ENCODE results near the gene RHBDL1. TPM values are rescaled to one million over a fixed set of nuclear protein-coding genes. Genes with fewer than 3 reads are reported as not detected.

Gene RHBDL1
- total and polyA plus RNA-seq, 9 of the 15 experiments (the other 6 are each of a cell fraction or from before 2014, with no cell fraction given), result 0.03 to 5.6 (median 1.3) TPM; not detected in 1

DNA sequence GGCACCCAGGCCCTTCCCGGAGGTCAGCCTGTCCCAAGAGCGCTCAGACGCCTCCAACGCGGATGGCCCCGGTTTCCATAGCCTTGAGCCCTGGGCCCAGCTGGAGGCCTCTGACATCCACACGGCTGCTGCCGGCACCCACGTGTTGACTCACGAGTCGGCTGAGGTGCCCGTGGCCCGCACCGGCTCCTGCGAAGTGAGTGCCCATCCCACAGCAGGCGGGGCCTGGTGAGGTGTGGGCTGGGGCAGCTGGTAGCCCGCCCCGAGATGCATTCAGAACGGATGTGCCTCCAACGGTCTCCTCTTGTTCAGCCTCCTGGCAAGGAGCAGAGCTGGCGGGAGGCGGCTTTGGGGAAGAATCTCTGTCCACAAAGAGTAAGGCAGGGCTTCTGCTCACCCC is 23.6 kb upstream of the RHBDL1 start:
- FAIRE-seq, result no peak
- Histone ChIP-seq H3K4me2 (ENCODE audit: insufficient read depth, low read length) (no peak overlapping the region), H3K36me3 (ENCODE audit: control insufficient read depth, insufficient read depth, low read length) (peaks cover 16% of the 10 kb centered on the region; the same call in 2 of the 3 replicates), H3K79me2 (ENCODE audit: control insufficient read depth, insufficient read depth, low read length) (no peaks in the 10 kb centered on the region), H3K4me1 (replicated peaks in 1 of 2; ENCODE audit: control insufficient read depth in 2 of 2, insufficient read depth in 2 of 2, low read length in 2 of 2) (peaks cover 0 to 88% of the 10 kb centered on the region in 2 experiments; a peak in 2 of 5 replicates), H3K9ac (ENCODE audit: insufficient read depth in 1 of 2, low read depth in 2 of 2, low read length in 2 of 2) (peak overlapping the region in 1 of 2 experiments; percentile 50; a peak in 1 of 4 replicates), H3K9me1 (ENCODE audit: control insufficient read depth, insufficient read depth, low read length) (no peaks in the 10 kb centered on the region), H2AFZ (ENCODE audit: low read depth, low read length) (no peak overlapping the region), H3K27ac (ENCODE audit: extremely low read depth, low read depth, low read length) (no peak overlapping the region), H3K4me3 (no peak overlapping the region), H4K20me1 (replicated peaks; ENCODE audit: control insufficient read depth, insufficient read depth, low read length) (no peaks in the 10 kb centered on the region), H3K27me3 (ENCODE audit: control insufficient read depth in 2 of 2, insufficient read depth in 2 of 2, low read length in 2 of 2) (no peaks in the 10 kb centered on the region), H3K9me3 (replicated peaks; ENCODE audit: control insufficient read depth, insufficient read depth, low read depth, low read length) (no peaks in the 10 kb centered on the region)
- WGBS (ENCODE audit: insufficient coverage, low coverage, missing lambda C conversion rate), result 47% methylated on average over 15 of the region's 22 CpGs
- intact Hi-C loops (cut with micrococcal nuclease) (no loop called here), in situ Hi-C loops (cut with MboI) (no loop called here)
- DNase-seq (ENCODE audit: extremely low read depth in 1 of 4, low spot score in 3 of 4), result no peak
- no TSS peak for BruUV-seq (replicated peaks)
- no peak for ATAC-seq
- ChIA-PET CTCF (ENCODE audit: low intra/inter-chr PET ratio) (no interaction called here), POLR2A (interaction anchor here (0.7 to 2.8 kb wide), 3 partner anchors 9 to 38 kb away, joined by 3 to 13 read pairs (median 4); partner anchors contain the start of genes MCRIP2, METTL26 and WDR24)
- TF ChIP-seq, protein P1, sequence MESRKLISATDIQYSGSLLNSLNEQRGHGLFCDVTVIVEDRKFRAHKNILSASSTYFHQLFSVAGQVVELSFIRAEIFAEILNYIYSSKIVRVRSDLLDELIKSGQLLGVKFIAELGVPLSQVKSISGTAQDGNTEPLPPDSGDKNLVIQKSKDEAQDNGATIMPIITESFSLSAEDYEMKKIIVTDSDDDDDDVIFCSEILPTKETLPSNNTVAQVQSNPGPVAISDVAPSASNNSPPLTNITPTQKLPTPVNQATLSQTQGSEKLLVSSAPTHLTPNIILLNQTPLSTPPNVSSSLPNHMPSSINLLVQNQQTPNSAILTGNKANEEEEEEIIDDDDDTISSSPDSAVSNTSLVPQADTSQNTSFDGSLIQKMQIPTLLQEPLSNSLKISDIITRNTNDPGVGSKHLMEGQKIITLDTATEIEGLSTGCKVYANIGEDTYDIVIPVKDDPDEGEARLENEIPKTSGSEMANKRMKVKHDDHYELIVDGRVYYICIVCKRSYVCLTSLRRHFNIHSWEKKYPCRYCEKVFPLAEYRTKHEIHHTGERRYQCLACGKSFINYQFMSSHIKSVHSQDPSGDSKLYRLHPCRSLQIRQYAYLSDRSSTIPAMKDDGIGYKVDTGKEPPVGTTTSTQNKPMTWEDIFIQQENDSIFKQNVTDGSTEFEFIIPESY (CRISPR knock-in tag; IDR thresholded peaks at IDR 0.05), result peak; percentile 60; the same call in 1 of the 2 replicates
- TF ChIP-seq, protein P2, sequence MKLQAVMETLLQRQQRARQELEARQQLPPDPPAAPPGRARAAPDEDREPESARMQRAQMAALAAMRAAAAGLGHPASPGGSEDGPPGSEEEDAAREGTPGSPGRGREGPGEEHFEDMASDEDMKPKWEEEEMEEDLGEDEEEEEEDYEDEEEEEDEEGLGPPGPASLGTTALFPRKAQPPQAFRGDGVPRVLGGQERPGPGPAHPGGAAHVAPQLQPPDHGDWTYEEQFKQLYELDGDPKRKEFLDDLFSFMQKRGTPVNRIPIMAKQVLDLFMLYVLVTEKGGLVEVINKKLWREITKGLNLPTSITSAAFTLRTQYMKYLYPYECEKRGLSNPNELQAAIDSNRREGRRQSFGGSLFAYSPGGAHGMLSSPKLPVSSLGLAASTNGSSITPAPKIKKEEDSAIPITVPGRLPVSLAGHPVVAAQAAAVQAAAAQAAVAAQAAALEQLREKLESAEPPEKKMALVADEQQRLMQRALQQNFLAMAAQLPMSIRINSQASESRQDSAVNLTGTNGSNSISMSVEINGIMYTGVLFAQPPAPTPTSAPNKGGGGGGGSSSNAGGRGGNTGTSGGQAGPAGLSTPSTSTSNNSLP (IDR thresholded peaks at IDR 0.05; ENCODE audit: borderline replicate concordance, low read depth, low read length), result no peak

Data from K562 (cell line).